Caco-2 (cell line): ENCODE data around the gene NEUROG1. TPM values are rescaled to one million over a fixed set of nuclear protein-coding genes. Genes with fewer than 3 reads are reported as not detected.

Experiments used
- BruUV-seq: library from RNA; stranded (reverse); fragments of 400-500 nt; replicated peaks from 2 replicates; lab custom pipeline; 2021; lab: Mats Ljungman, UMichigan
- CTCF ChIA-PET: fragments of 300-600 bp; sonication (Branson Sonifier 250); formaldehyde crosslinking; loops from one replicate; lab custom pipeline; 2022; ENCODE audit warnings: antibody characterized with exemption; lab: Charles Lee
- POLR2A ChIA-PET: fragments of 300-600 bp; sonication (Branson Sonifier 250); formaldehyde crosslinking; loops from one replicate; lab custom pipeline; 2022; ENCODE audit warnings: antibody characterized with exemption; lab: Charles Lee
- DNase-seq, 2 experiments: peaks; one replicate each; pipeline versions ENCODE4 v3.0.0 to v3.0.0-alpha.2; 2020 to 2022
- H3K27me3 ChIP-seq: replicated peaks from 2 replicates; pipeline ENCODE4 v1.6.0; 2011; ENCODE audit warnings: low read length; ENCODE audit not compliant: control insufficient read depth, insufficient read depth
- H3K36me3 ChIP-seq: 2 replicates; pipeline ENCODE4 v1.5.1; 2011; ENCODE audit warnings: low read length; ENCODE audit not compliant: control insufficient read depth, insufficient read depth
- H3K4me1 ChIP-seq: fragments of 250-450 bp; sonication (Bioruptor Pico); 2 replicates; pipeline ENCODE4 v1.5.1; 2020; ENCODE audit warnings: mild to moderate bottlenecking
- H3K4me3 ChIP-seq: 2 replicates; pipeline ENCODE4 v1.5.1; 2011; ENCODE audit warnings: low read depth, mild to moderate bottlenecking, control low read depth, low read length
- H3K9me3 ChIP-seq: fragments of 250-450 bp; sonication (Bioruptor Pico); 2 replicates; pipeline ENCODE4 v1.5.1; 2020; ENCODE audit warnings: mild to moderate bottlenecking, moderate library complexity
- H3K27ac Mint-ChIP-seq: one replicate; pipeline ENCODE4 v1.8.0; 2022; ENCODE audit warnings: mixed read lengths; ENCODE audit not compliant: unreplicated experiment
- H3K27me3 Mint-ChIP-seq: one replicate; pipeline ENCODE4 v1.8.0; 2022; ENCODE audit warnings: mixed read lengths; ENCODE audit not compliant: insufficient read depth, unreplicated experiment
- H3K36me3 Mint-ChIP-seq: one replicate; pipeline ENCODE4 v1.8.0; 2022; ENCODE audit warnings: mild to moderate bottlenecking, mixed read lengths; ENCODE audit not compliant: insufficient read depth, unreplicated experiment
- H3K4me1 Mint-ChIP-seq: one replicate; pipeline ENCODE4 v1.8.0; 2022; ENCODE audit warnings: low read depth, mixed read lengths; ENCODE audit not compliant: unreplicated experiment
- H3K4me3 Mint-ChIP-seq: one replicate; pipeline ENCODE4 v1.8.0; 2022; ENCODE audit warnings: mild to moderate bottlenecking, moderate library complexity, mixed read lengths; ENCODE audit not compliant: unreplicated experiment
- H3K9me3 Mint-ChIP-seq: one replicate; pipeline ENCODE4 v1.8.0; 2022; ENCODE audit warnings: mixed read lengths; ENCODE audit not compliant: unreplicated experiment
- intact Hi-C: fragments of 100-400 bp; cut with micrococcal nuclease; formaldehyde crosslinking; loops from one replicate; pipeline ENCODE4 v1.10.0; 2022; ENCODE audit not compliant: unreplicated experiment
- total RNA-seq: library from RNA; stranded (reverse); gene quantifications from 2 replicates; pipeline ENCODE4 v1.2.3, GENCODE V29; 2022
- TF ChIP-seq, protein P1 (sequence below), 2 experiments: fragments of 200-600 bp in 1 of 2; IDR thresholded peaks; 1 replicate in 1 of 2; 2 replicates in 1 of 2; pipeline versions ENCODE4 v1.5.1 to v1.8.0; 2011 to 2022; ENCODE audit warnings: antibody characterized with exemption in 1 of 2, control low read depth in 1 of 2, inconsistent platforms in 1 of 2, low read depth in 1 of 2, low read length in 1 of 2, mild to moderate bottlenecking in 1 of 2, moderate library complexity in 1 of 2; ENCODE audit not compliant: insufficient read depth in 1 of 2, severe bottlenecking in 1 of 2, unreplicated experiment in 1 of 2

The NEUROG1 gene
- total RNA-seq, 1 experiment from 2014 or later, result not detected

DNA sequence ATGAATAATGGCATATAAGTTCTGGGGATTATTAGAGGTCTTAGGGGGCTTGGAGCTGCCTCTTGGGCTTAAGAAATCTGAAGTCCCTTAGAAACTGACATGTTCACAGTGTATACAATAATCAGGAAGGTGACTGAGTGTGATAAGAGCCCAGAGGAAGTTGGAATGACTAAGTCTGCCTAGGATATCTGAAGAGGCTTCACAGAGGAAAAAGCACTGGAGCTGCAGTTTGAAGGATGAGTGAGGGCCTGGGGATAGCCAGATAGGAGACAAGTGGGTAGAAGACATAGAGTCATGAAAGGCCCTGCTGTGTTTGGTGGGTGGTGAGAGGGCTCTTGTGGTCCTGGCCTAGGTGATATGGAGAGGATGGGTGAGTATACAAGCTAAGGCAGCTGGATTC lies 8.8 kb downstream of the NEUROG1 start:
- TF ChIP-seq, protein P1, sequence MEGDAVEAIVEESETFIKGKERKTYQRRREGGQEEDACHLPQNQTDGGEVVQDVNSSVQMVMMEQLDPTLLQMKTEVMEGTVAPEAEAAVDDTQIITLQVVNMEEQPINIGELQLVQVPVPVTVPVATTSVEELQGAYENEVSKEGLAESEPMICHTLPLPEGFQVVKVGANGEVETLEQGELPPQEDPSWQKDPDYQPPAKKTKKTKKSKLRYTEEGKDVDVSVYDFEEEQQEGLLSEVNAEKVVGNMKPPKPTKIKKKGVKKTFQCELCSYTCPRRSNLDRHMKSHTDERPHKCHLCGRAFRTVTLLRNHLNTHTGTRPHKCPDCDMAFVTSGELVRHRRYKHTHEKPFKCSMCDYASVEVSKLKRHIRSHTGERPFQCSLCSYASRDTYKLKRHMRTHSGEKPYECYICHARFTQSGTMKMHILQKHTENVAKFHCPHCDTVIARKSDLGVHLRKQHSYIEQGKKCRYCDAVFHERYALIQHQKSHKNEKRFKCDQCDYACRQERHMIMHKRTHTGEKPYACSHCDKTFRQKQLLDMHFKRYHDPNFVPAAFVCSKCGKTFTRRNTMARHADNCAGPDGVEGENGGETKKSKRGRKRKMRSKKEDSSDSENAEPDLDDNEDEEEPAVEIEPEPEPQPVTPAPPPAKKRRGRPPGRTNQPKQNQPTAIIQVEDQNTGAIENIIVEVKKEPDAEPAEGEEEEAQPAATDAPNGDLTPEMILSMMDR (IDR thresholded peaks at IDR 0.05; ENCODE audit: insufficient read depth in 1 of 2, low read depth in 1 of 2, low read length in 1 of 2, severe bottlenecking in 1 of 2, unreplicated experiment in 1 of 2), result no peak
- CTCF ChIA-PET, result no interaction called here
- Mint-ChIP-seq H3K9me3 (peaks cover 25% of the 10 kb centered on the region), H3K36me3 (no peaks in the 10 kb centered on the region), H3K4me3 (no peak overlapping the region), H3K27ac (no peak overlapping the region), H3K4me1 (no peaks in the 10 kb centered on the region), H3K27me3 (peaks cover 21% of the 10 kb centered on the region)
- H3K4me3 ChIP-seq, result no peak overlapping the region
- H3K9me3 ChIP-seq, result peaks cover 17% of the 10 kb centered on the region
- no peak for DNase-seq
- intact Hi-C loops, result no loop called here
- no peaks in the 10 kb centered on the region for H3K4me1 ChIP-seq
- no peaks in the 10 kb centered on the region for H3K36me3 ChIP-seq
- H3K27me3 ChIP-seq, result no peaks in the 10 kb centered on the region
- POLR2A ChIA-PET, result no interaction called here
- no TSS peak for BruUV-seq

DNA sequence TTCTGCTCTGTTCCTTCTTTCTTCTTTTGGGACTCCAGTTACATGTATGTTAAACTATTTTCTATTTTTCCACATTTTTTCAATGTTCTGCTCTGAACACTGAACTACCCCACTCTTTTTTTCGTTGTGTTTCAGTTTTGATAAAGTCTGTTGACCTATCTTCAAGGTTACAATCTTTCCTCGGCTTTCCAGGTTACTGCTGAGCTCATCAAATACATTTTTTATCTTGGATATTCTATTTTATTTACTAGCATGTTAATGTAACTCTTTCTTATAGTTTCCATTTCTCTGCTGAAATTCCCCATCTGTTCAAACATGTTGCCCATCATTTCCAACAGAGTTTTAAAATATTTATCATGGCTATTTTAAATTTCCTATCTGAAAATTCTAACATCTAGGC lies 13.8 kb downstream of the NEUROG1 start:
- ChIA-PET POLR2A (no interaction called here), CTCF (no interaction called here)
- peaks cover 36% of the 10 kb centered on the region for H3K27me3 Mint-ChIP-seq

DNA sequence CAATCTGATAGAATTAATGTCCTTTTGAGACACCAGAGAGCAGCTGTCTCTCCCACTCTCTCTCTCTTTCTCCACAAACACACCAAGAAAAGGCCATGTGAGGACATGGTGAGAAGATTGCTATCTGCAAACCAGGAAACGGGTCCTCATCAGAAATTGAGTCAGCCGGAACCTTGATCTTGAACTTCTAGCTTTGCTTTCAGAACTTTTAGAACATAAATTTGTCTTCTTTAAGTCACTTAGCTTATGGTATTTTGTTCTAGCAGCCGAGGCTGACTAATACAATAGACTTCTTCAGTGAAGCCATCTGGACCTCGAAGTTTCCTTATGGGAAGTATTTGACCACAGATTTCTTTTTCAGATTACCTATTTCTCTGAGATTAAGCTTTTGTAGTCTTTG lies 18.1 kb downstream of the NEUROG1 start:
- Mint-ChIP-seq H3K4me3 (no peak overlapping the region), H3K27ac (no peak overlapping the region), H3K36me3 (no peaks in the 10 kb centered on the region), H3K9me3 (peaks cover 45% of the 10 kb centered on the region), H3K27me3 (peaks cover 28% of the 10 kb centered on the region), H3K4me1 (no peaks in the 10 kb centered on the region)
- ChIA-PET POLR2A (no interaction called here), CTCF (interaction anchor here (1.1 kb wide), 1 partner anchor 55 kb away, joined by 3 read pairs; no protein-coding TSS in a partner anchor)
- H3K4me3 ChIP-seq, result no peak overlapping the region
- intact Hi-C loops, result no loop called here
- H3K36me3 ChIP-seq, result no peaks in the 10 kb centered on the region
- BruUV-seq, result no TSS peak
- H3K4me1 ChIP-seq, result no peaks in the 10 kb centered on the region
- TF ChIP-seq, protein P1 (IDR thresholded peaks at IDR 0.05; ENCODE audit: insufficient read depth in 1 of 2, low read depth in 1 of 2, low read length in 1 of 2, severe bottlenecking in 1 of 2, unreplicated experiment in 1 of 2), result no peak
- no peak for DNase-seq
- no peaks in the 10 kb centered on the region for H3K27me3 ChIP-seq
- peaks cover 8% of the 10 kb centered on the region for H3K9me3 ChIP-seq

More for the DNA sequence above, 13.8 kb downstream of the NEUROG1 start:
- Mint-ChIP-seq H3K9me3 (peaks cover 50% of the 10 kb centered on the region), H3K4me3 (no peak overlapping the region), H3K4me1 (no peaks in the 10 kb centered on the region), H3K36me3 (no peaks in the 10 kb centered on the region), H3K27ac (no peak overlapping the region)
- Histone ChIP-seq H3K4me3 (no peak overlapping the region), H3K27me3 (no peaks in the 10 kb centered on the region), H3K9me3 (peaks cover 20% of the 10 kb centered on the region), H3K36me3 (no peaks in the 10 kb centered on the region), H3K4me1 (no peaks in the 10 kb centered on the region)
- intact Hi-C loops, result no loop called here
- TF ChIP-seq, protein P1 (IDR thresholded peaks at IDR 0.05; ENCODE audit: insufficient read depth in 1 of 2, low read depth in 1 of 2, low read length in 1 of 2, severe bottlenecking in 1 of 2, unreplicated experiment in 1 of 2), result no peak
- no TSS peak for BruUV-seq
- DNase-seq, result no peak
